NT2/D1 (cell line): Measurements from ENCODE around the gene PARVG.

Experiments used
- SUZ12 ChIP-seq: IDR thresholded peaks from 2 replicates; pipeline ENCODE4 v1.6.1; 2011; ENCODE audit not compliant: insufficient read length, insufficient read depth; ENCODE audit errors: extremely low read depth
- YY1 ChIP-seq: IDR thresholded peaks from 2 replicates; pipeline ENCODE4 v1.6.1; 2011; ENCODE audit not compliant: insufficient read length, insufficient read depth
- ZNF274 ChIP-seq: IDR thresholded peaks from 2 replicates; pipeline ENCODE4 v1.6.1; 2011; ENCODE audit warnings: mild to moderate bottlenecking, low read depth, low read length

GRCh38 chr22:44225812-44226211 is 45.1 kb downstream of the PARVG start:
- TF ChIP-seq ZNF274 (no peak), YY1 (no peak), SUZ12 (no peak)
